Measurements from ENCODE around the gene LRMDA.

LRMDA gene

GRCh38 chr10:75736889-75737579 is 305.6 kb downstream of the LRMDA start:
- no peak for TF ChIP-seq CTCF (conservative IDR thresholded peaks at IDR 0.05)
- H3K27ac ChIP-seq = no peak overlapping the region

- no peak overlapping the region for H3K27ac ChIP-seq
- TF ChIP-seq CTCF (conservative IDR thresholded peaks at IDR 0.05) = no peak
Measured at GRCh38 chr10:75737580-75737949, 306.1 kb downstream of the LRMDA start.

- H3K27ac ChIP-seq = no peak overlapping the region
- TF ChIP-seq CTCF (conservative IDR thresholded peaks at IDR 0.05) = no peak
Measured at GRCh38 chr10:75738924-75739323, 307.5 kb downstream of the LRMDA start.

GRCh38 chr10:75739414-75740143 is 308.2 kb downstream of the LRMDA start:
- no peak for TF ChIP-seq CTCF (conservative IDR thresholded peaks at IDR 0.05)

GRCh38 chr10:75740541-75740940 is 309.1 kb downstream of the LRMDA start:
- no peak overlapping the region for H3K27ac ChIP-seq
- no peak for TF ChIP-seq CTCF (conservative IDR thresholded peaks at IDR 0.05)

More at GRCh38 chr10:75739414-75740143, 308.2 kb downstream of the LRMDA start:
- no peak overlapping the region; the same call in 1 of the 2 replicates for H3K27ac ChIP-seq

- no peak overlapping the region for H3K27ac ChIP-seq
- TF ChIP-seq CTCF (conservative IDR thresholded peaks at IDR 0.05) = no peak
Measured at GRCh38 chr10:75742355-75742754, 310.9 kb downstream of the LRMDA start.

GRCh38 chr10:75743291-75743778 is 311.9 kb downstream of the LRMDA start:
- no peak overlapping the region for H3K27ac ChIP-seq
- no peak for TF ChIP-seq CTCF (conservative IDR thresholded peaks at IDR 0.05)

Measured in VCaP (cell line).